GM21423 (cell line): ENCODE measurements around the gene CA5A.
"Not testable (repeated sequence)": the region's sequence is repeated elsewhere in the genome, so short reads cannot be mapped to it uniquely, and the experiment has no call there.

Experiments
- ATAC-seq: cut with Tn5 transposase; IDR thresholded peaks from one replicate; pipeline ENCODE4 v1.9.1; 2021; ENCODE audit warnings: mild to moderate bottlenecking, moderate library complexity; ENCODE audit not compliant: unreplicated experiment

The CA5A gene

GRCh38 chr16:87949071-87949744, 12.9 kb upstream of the CA5A start:
- no peak for ATAC-seq

- ATAC-seq, result no peak
Measured at GRCh38 chr16:87948735-87949070, 12.4 kb upstream of the CA5A start.

DNA sequence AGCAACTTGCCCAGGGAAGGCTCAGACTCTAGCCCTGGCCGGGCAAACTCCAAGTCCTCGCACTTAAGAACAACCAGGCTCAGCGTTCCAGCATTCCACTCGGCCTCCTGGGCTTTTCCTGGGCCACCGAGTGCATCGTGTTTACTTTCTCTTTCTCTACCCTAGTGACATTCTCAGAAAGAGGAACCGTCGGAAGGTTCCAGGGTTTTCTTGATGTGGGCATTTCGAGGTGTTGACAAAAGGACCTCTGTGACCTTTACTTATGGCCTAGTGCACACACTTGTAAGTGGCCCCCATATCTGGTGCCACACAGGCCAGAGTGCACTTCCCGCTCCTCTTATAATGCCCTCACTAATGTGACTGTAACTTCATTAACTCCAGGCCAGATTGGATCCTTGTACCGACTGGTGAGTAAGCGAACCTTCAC, 11.8 kb upstream of the CA5A start:
- no peak for ATAC-seq

DNA sequence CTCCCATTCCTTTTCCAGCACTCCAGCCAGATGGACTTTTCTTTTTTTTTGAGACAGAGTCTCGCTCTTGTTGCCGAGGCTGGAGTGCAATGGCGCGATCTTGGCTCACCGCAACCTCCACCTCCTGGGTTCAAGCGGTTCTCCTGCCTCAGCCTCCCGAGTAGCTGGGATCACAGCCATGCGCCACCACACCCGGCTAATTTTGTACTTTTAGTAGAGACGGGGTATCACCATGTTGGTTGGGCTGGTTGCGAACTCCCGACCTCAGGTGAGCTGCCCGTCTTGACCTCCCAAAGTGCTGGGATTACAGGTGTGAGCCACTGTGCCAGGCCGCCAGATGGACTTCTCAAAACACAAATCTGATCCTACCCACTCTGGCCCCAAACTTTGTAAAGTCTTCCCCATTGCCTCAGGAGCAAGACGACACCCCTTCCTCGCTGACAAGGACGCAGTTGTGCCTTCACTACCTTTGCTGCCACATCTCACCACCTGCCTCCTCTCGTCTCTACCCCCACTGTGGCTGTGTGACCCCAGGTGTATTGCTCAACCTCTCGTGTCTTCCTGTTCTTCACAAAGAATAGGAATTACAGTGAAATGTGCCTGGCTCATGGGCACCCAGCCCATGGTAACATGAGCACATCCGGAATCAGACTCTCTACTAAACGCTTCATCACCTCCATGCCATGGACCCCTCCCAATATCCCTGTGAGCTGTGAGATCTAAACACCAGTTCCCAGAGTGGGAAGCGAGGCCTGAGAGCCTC, 11.2 kb upstream of the CA5A start:
- no peak for ATAC-seq

- ATAC-seq, result no peak
Measured at GRCh38 chr16:87946596-87947347, 10.4 kb upstream of the CA5A start.

DNA sequence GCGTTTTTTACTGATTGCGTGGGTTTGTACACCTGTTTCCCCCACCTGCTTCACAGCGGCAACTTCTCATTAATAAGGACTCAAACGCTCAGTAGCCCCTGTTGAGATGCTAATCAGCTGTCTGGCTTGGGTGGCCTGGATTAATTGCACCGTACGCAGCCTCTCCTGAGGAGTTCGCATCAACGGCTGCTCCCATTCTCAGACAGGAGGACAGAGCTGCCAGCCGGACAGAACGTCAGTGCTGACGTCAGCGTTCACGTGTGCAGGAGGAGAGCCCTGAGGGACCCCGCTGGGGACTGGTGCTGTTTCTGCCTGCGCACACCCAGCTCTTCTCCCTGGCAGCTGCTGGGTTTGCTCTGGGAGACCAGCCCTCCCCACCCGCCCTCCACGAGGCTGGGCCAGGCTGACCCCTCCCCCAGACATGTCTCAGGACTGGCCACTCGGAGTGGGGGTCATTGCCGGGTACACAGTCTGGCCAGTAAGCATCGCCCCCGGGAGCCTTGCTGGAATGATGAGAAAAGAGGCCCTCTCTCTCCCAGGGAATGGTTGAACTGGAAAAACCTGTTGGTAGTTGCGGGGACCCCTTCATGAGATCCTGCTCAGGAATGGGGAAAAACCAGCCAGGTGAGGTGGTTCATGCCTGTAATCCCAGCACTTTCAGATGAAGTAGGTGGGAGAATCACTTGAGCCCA, 9.2 kb upstream of the CA5A start:
- no peak for ATAC-seq

DNA sequence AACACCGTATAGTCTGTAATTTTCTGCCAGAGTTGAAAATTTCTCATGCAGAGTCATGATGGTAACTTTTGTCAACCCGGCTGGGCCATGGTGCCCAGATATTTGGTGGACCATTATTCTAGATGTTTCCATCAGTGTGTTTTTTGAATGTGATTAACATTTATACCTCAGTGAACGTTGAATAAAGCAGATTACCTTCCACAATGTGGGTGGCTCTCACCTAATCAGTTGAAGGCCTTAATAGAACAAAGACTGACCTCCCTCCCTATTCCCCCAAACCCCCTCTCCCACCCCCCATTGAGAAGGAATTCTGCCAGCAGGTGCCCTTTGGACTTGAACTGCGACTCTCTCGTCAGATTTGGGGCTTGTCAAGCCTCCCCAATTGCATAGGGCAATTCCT, 6.4 kb upstream of the CA5A start:
- no peak for ATAC-seq

- no peak for ATAC-seq
Measured at GRCh38 chr16:87939562-87940423, 3.5 kb upstream of the CA5A start.

DNA sequence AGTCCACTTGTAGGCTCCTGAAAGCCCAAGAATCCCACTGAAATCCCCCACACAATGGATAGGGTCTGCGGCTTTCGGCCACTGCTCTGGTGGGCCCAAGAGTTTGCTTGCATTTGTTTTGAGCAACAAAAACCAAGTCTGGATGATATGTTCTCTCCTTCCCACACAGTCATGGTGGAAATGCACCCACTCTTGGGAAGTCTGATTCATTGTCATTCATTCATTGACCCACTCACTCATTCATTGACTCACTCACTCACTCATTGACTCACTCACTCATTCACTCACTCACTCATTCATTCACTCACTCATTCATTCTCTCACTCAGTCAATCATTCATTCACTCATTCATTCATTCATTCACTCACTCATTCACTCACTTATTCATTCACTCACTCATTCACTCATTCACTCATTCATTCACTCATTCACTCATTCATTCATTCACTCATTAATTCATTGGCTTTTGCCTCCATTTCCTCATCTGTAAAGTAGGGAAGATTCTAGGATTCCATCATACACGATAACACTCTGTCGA, 2.2 kb upstream of the CA5A start:
- ATAC-seq, result no peak

DNA sequence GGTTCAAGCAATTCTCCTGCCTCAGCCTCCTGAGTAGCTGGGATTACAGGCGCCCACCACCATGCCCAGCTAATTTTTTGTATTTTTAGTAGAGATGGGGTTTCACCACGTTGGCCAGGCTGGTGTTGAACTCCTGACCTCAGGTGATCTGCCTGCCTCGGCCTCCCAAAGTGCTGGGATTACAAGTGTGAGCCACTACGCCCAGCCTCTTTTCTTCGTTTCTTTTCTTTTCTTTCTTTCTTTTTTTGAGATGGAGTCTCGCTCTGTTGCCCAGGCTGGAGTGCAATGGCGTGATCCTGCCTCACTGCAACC, 858 bp upstream of the CA5A start:
- not testable (repeated sequence) for ATAC-seq

DNA sequence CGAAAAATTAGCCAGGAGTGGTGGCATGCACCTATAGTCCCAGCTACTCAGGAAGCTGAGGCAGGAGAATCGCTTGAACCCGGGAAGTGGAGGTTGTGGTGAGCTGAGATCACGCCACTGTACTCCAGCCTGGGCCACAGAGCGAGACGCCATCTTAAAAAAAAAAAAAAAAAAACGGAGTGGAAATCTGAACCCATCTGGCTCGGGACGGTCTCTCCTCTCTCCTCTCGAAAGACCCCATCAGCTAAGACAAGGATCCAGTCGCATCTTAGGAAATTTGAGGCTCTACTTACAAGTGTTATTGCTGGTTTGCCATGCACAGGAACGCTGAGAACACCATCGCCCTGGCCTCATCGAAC, 334 bp downstream of the CA5A start:
- not testable (repeated sequence) for ATAC-seq

DNA sequence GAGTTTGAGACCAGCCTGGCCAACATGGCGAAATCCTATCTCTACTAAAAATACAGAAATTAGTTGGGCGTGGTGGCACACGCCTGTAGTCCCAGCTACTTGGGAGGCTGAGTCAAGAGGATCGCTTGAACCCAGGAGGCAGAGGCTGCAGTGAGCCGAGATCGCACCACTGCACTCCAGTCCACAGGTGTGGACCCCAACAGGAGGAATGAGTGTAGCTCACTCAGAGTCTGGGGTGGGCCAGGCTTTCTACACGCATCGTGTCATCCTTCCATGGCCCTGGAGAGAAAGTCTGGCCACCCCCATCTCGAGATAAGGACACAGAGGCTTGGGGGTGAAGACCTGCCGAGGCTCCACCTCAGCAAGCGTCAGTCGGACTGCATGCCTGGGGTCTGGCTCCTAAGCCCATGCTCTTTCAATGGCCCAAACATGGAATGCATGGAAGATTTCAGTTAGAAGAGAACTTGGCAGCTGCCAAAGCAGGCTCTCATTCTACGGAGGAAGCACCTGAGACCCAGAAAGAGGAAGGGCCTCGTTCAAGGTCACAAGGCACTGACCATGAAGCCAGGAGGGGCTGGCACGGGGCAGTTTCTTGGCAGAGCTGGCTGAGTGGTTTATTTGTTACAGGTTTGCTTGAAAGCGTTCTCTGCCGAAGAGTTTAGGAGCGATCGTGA, 1.4 kb downstream of the CA5A start:
- ATAC-seq, result not testable (repeated sequence)

DNA sequence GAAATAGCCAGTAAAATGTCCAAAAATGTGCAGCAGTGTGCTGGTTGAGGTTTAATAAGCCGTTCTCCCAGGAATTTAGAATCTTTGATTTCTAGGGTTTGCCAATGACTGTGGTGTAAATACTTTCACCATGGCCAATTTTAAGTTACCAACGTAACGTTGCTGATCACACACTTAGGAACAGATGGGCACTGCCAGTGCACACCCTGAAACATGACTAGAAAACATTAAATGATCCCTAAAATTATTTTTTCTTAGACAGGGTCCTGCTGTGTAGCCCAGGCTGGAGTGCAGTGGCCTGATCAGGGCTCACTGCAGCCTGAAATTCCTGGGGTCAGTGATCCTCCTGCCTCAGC, 3.2 kb downstream of the CA5A start:
- ATAC-seq, result no peak

GRCh38 chr16:87932475-87933139, 3.7 kb downstream of the CA5A start:
- ATAC-seq, result not testable (repeated sequence)

DNA sequence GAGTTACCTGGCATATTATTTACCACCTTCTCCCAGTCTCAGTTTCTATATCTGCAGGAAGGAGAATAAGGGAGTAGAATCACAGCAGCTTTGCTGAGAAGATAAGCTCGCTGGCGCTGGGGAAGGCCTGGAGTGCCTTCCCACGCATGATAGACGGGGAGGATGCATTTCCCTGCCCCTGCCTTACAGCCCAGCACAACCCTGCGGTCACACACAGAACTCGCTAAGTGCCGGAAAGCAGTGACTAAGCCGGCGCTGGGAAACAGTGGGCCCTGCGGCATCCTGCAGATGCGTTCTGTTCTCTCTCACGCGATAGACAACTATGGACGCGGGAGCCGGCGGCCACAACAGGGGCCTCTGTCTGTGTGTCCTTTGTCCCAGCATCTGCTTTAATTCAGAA, 4.8 kb downstream of the CA5A start:
- ATAC-seq, result no peak

- no peak for ATAC-seq
Measured at GRCh38 chr16:87930456-87930855, 5.9 kb downstream of the CA5A start.

GRCh38 chr16:87929986-87930385, 6.3 kb downstream of the CA5A start:
- no peak for ATAC-seq

DNA sequence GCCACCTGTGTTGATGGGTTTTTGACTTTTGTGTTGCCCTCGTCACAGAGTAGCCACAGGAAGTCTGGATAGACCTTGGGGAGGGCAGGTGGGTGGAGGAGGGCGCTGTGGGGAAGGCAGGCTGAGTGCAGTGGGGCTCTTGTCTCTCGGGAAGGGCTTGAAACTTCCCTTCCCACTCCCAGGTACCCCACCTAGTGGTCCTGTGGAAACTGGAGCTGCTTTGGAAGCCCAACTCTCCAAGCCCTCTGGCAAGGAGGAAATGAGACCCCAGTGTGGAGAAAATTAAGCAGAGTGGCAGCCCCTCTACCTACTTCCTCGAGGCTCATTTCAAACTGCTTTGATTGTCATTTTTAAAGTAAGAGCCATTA, 9.2 kb downstream of the CA5A start:
- ATAC-seq, result no peak
